GM21737 (cell line): ENCODE data around the gene RNF126.
"Not testable (repeated sequence)": the region's sequence is repeated elsewhere in the genome, so short reads cannot be mapped to it uniquely, and the experiment has no call there.

Experiments
- ATAC-seq: cut with Tn5 transposase; IDR thresholded peaks from one replicate; pipeline ENCODE4 v1.9.1; 2021; ENCODE audit warnings: mild to moderate bottlenecking, moderate library complexity; ENCODE audit not compliant: unreplicated experiment

RNF126 gene

DNA sequence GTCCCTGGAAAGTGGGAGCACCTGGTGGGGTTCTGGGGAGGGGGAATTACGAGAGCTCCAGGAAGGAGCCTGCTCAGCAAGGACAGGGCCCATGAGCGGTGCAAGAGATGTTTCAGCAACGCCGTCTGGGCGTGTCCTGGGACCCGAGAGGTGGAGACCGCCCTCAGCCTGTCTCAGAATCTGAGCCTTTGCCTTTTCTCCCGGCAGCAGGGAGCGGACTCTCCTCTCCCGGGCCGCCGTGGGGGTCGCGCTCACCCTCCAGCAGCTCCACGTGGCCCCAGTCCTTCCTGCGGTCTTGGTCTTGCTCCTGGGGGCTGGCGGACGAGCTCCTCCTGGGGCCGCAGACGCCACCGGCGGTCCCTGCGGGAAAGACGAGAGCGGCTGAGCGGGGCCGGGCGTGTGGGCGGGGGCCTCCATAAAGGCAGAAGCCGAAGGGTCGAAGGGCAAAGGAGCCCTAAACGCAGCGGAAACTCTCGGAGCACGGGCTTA is 30.4 kb downstream of the RNF126 start:
- ATAC-seq, result peak; percentile 15

DNA sequence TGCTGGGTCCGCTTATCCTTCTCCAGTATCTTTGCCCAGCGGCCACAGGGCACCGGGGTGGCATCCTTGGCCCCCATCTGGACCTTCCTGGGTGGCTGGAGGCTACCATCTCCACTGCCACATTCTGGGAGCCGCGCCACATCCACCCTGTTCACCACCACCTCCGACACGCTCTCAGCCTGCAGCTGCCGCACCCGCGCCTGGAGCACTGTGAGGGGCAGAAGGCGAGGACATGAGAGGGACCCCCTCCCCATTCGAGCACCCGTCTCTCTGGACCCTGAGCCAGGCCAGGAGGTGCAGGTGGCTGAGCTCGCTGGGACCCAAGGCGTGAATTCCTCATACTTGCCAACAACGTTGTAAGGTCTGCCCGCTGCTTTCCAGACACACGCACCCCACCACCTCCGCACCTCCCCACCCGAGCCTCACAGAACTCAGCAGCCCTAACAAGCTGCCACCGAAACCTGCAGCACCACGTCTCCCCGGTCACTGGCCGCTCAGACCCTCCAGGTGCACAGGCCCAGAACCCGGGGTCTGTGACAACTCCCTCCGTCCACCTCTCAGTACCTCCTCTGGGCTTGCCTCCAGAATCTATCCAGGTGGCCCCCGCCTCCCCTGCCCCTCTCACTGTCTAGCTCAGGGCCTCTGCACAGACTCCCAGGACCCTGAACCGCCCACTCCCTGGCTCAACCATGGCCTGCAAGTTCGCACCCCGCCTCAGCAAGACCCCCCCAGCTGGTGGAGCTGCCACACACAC is 32.9 kb downstream of the RNF126 start:
- no peak for ATAC-seq

DNA sequence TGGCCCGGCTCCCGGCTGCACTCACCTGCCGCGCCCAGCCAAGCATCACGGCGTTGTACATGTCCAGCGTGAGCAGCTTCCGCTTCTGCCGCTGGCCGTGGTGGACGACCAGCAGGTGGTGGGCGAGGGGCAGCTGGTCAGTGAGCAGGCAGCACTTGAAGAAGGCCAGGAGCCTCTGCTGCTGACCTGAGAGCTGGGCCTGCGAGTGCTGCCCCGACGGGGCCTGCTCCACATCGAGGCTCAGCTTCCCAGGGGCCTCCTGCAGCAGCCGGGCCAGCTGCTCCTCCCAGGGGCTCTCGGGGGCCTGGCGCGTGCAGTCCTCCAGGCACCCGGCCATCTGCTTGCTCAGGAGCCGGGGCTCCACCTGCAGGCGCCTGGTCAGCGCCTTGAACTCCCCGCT is 33.5 kb downstream of the RNF126 start:
- ATAC-seq, result not testable (repeated sequence)

DNA sequence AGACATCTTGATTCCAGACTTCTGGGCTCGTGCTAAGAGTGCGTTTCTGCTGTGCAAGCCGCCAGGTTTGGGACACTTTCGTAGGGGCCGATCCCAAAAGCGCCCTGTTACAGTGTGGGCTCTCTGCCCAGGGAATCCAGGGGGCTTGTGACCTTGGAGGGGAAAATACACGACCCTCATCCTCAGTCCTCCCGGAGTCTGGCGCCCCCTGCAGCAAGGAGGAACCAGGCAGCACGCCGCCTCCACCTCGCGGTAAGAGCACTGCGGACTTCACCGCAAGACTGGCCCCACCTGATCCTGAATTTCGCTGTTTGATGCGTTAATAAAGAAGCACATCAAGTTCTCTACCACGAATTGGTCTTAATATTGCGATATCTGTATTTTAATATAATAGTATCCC is 34.8 kb downstream of the RNF126 start:
- no peak for ATAC-seq

DNA sequence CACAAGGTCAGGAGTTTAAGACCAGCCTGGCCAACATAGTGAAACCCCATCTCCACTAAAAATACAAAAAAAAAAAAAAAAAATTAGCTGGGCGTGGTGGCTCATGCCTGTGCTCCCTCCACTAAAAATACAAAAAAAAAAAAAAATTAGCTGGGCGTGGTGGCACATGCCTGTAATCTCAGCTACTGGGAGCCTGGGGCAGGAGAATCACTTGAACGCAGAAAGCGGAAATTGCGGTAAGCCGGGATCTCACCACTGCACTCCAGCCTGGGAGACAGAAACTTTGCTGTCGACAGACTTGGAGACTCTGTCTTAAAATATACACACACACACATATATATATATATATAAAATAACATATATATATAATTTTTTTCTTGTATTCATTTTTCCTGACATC is 36.4 kb downstream of the RNF126 start:
- not testable (repeated sequence) for ATAC-seq

DNA sequence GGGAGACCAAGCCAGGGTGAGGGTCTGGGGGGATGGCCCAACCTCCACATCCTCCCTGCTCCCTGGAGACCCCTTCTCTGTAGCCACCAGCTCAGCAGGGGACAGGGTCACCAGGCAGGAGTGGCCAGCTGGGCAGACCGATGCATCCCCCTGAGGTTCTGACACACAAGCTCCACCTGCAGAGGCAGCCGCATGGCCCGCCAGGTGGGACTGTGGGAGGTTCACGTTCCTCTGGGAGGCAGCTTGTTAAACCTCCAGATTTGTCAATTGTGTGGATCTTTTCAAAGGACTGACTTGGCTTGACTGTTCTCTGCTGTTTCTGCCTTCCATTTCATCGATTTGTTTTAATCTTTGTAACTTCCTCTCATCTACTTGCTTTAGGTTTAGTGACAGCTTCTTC is 37.8 kb downstream of the RNF126 start:
- ATAC-seq, result no peak

DNA sequence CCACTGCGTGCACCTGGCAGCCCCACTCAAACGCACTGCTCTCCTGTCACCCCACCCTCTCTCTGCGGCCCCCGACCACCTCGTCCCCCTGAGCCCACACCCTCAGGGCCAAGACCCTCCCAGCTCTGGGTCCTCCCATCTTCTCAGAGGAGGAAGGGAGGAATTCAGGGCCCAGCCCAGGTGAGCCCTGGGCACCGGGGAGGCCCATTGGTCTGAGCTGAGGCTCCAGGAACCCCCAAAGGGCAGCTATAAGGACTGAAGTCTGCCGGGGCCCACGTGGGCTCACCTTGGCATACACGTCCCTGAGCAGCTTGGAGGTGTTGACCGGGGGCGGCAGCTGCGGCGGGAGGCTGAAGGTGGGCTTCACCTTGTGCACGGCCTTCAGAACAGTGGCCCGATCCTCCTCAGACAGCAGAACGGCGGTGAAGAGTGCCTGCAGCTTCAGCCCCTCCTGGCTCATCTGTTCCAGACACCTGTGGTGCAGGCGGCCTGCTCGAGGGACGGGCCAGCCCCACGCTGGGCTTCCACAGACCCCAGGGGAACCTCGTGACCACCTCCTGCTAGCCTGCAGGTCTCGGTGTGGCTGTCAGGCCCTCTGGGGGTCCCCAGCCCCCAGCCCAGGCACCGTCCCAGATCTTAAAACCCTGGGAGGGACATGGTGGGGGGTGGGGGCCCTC is 38.4 kb downstream of the RNF126 start:
- ATAC-seq, result no peak

DNA sequence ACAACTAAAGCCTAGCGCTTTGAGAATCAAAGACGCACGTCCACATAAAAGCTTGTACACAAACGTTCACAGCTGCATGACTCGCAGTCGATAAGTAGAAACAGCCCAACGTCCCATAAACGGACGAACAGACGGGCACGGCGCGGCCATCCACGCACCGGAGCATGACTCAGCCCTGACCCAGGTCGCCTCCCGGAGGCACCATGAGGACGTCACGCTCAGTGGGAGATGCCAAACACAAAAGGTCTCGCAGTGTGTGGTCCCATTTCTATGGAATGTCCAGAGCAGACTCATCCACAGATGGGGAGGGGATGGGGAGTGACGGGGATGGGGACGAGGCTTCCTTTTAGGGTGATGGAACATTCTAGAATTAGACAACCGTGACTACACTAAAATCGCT is 39.0 kb downstream of the RNF126 start:
- ATAC-seq, result no peak

DNA sequence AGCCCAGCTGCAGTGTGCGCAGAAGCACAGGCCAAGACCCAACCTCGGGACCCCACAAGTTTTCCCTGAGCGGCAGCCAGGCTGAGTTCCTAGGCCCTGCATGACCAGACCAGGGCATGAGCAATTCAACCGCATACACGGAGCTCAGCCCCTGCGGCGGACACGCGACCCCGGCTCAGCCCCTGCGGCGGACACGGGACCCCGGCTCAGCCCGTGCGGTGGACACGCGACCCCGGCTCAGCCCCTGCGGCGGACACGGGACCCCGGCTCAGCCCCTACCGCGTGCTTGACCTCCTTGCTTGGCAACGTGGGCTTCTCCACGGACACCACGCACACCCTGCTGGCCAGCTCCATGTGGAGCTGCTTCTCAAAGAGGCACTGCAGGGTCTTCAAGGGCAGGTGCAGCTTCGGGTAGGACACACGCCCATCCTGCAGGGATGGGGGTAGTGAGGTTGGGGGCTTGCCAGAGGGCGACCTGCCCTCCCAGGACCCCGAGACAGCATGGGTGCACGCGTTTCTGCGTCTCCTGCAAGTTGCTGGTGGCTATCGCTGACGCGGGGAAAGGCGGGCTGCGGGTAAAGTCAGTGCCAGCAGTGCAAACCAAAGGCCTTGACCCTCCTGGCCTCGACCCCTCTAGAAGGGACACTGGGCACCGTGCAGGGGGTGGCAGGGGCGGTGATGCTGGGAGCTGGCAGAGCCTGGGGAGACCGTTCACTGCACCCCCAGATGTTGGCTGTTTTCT is 39.7 kb downstream of the RNF126 start:
- ATAC-seq, result no peak

DNA sequence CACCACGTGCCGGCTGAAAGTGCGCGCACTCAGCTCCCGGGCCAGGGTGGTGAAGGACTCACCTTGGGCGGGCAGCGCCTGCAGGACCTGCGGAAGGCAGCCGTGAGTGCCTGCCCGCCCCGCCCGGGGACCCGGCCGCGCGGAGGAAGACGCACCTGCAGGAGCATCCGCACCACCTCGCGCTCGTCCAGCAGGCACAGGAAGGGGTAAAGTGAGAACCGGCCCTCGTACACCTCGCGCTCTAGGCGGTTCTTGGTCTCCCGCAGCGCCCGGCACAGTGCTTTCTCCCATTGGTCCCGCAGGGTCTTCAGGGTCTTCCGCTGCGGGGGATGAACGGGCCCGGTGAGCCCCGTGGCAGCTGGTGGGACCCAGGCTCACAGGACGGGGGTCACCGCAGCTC is 40.3 kb downstream of the RNF126 start:
- ATAC-seq, result no peak

DNA sequence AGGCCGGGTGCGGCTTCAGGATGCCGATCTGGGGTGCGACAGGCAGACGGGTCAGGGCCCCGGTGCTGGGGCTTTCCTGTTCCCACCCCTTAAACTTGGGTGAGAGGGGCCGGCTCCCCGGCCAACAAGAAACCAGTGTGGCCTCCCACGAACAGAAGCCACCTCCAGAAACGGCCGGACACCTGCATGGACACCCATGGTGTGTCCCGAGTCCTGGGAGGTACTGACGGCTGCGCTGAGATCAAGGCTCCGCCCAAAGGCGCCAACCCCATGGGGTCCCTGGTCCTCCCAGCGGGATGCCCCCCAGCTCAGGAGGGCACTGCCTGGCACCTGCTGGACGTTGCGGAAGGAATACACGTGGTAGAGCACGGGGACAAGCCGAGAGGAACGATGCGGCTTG is 41.2 kb downstream of the RNF126 start:
- ATAC-seq, result no peak

DNA sequence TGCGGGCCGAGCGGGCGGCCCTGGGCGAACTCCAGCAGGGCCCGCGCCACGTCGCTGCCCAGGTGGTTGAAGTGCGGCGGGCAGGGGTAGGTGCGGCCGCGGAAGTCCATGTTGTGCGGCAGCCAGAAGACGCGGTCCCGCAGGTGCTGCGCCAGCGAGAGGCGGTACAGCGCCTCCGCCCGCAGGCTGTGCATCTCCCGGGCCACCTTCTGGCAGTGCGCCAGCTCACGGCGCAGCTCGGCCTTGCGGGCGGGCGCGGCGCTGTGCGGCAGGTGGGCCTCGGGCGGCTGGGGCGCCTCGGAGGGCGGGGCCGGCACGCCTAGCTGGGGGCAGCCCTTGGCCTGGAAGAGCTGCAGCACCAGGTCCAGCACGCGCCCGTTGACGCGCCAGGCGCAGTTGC is 41.8 kb downstream of the RNF126 start:
- ATAC-seq, result not testable (repeated sequence)

DNA sequence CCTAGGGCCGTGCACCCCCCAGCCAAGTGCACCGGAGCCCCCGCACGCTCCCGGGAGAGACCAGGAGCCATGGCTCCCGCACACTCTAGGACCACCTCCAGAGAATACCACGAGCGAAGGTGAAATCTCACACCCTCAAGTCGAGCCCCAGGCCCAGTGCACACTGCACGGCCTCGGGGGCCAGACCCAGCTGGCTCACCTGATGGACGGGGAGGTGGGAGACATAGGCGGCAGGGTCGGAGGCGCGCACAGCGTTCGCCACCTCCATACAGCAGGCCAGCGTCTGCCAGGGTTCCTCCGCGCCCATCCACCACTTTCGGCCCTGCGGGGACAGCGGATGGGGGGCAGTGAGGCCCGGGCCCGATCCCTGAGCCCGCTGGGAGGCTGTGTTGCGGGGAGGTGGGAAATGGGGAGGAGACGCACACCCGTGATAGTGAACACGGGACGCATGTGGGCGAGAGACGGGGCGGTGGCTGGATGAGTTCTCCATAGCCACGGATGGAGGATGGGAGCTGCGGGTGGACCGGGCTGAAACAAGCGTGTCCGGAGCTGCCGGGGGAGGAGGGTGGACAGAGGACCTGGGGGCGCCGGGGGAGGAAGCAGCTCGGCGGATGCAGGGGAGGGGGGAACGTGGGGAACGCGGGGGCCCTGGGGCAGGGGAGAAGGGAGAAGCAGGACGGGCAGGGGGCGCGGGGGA is 42.7 kb downstream of the RNF126 start:
- no peak for ATAC-seq

DNA sequence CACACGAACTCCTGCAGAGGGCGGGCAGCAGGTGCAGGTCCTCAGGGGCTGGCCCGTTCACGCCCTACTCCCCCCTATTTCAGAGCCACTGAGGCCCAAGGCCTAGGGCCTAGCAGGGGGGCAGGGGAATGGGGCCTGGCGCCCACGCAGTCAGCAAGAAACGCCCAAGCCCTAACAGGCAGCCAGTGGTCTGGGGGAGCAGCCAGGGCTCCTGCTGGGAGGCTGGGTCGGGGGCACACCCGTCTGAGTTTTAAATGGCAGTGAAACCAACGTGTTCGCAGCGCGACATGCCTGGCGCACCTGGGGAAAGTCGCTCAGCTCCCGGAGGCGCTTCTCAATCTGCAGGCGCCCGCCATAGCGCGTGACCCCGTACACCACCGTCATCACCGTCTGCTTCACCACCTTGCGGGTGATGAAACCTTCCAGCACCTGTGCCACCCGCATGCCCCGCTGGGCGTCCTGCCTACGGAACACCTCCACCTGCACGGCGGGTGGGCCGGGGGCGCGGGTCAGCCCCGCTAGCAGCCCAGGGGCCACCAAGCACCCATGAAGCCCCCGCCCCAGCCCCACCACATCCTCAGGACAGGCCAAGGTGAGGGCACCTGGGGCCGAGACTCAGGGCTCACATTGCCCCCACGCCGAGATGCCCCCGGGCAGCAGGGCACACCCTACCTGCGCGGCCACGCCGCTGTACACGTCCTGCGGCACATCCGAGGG is 43.6 kb downstream of the RNF126 start:
- ATAC-seq, result no peak

DNA sequence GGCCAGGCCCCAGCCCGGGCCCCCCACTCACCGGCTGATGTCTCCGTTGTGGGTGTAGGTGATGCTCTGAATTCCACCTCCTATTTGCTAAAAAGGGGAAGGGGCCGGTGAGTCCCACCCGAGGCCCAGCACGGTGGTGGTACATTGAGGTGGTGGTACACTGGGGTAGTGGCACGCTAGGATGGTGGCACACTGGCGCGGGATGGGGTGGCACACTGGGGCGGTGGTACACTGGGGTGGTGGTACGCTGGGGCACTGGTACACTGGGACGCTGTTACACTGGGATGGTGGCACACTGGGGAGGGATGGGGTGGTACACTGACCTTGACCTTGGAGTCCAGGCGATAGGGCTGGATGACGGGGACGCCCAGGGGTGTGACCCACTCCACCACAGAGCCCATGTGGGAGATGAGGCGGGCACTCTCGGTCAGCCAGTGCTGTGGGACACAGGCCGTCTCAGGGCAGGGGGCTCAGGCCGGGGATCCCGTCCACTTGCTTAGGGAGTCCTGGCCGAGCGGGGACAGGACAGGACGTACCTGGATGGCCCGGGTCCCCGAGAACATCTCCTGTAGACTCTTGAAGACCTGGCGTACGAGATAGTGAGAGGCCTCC is 44.2 kb downstream of the RNF126 start:
- ATAC-seq, result no peak

DNA sequence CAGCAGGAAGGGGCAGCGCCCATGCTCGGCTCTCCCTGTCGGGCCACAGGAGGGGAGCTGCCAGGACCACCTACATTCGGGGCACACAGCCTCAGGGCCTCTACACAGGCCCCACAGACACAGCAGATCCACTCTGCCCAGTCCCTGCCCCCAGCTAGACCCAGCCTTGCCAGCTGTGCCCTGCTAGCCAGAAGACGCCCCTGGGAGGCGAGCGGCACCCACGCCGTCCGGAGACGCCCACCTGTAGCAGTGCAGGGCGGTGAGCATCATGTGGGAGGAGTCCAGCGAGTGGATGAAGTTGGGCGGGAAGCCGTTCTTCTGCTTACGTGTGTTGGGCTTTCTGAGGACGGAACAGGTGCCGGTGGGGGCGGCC is 44.8 kb downstream of the RNF126 start:
- no peak for ATAC-seq

DNA sequence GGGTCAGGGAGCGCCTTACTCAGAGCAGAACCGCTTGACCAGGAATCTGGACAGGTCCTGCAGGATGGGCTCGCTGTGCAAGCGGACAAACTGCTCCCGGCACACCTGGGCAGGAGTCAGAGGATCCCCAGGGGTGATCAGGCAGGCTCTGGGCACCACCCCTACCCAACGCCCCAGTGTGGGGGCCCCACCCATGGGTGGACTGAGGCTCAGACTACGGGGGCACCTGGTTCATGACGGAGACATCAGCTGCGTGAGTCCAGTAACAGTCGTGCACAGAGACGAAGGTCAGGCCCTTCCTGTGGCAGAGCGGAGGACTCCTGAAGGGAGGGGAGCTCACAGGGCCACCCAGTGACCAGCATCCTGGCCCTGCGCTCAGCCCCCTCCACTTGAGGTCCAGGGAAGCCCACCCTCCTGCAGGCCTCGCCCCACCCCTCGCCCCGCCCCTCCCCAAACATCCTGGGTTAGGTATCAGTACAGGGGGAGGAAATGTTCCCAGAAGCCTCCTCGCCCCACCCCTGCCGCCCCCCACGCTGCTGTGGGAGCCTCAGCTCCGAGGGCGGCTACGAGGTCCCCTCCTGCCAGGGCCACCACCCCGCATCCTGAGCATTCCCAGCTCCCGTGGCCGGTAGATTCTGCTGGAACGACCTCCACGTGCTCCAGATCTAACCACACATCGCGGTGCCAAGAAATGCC is 45.3 kb downstream of the RNF126 start:
- no peak for ATAC-seq

DNA sequence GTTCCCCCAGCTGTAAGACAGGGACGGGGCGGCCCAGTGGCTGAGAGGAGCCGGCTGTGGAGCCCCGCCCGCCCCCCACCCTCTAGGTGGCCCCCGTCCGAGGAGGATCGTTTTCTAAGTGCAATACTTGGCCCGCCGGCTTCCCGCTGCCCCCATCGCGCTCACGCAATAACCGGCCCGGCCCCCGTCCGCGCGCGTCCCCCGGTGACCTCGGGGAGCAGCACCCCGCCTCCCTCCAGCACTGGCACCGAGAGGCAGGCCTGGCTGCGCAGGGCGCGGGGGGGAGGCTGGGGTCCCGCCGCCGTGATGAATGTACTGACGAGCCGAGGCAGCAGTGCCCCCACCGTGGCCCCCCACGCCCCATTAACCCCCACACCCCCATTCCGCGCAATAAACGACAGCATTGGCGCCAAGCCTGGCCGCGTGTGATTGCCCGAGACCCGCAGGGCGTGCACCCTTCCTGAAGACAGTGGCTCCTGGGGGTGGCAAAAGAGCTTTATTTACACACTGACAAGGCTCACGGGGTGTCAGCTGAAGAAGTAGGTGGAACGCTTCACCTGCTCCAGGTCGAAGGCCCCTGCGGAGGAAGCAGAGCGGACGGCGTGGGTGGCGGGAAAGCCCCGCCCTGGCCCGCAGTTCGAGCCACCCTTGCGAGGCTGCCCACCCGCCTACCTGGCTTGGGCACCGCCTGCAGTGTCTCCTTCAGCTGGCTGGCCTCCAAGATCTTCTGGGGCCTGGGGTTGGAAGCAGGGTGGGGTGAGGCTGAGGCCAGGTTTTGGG is 46.1 kb downstream of the RNF126 start:
- no peak for ATAC-seq
